GM13976 (cell line): ENCODE measurements around the gene ZNRF4.
"Not testable (repeated sequence)": the region's sequence is repeated elsewhere in the genome, so short reads cannot be mapped to it uniquely, and the experiment has no call there.

Source experiments
- DNase-seq: peaks from one replicate; pipeline ENCODE4 v3.0.0; 2012; ENCODE audit warnings: low spot score
- in situ Hi-C: fragments of 300-500 bp; cut with MboI; formaldehyde crosslinking; loops from one replicate; pipeline ENCODE4 v1.12.0; 2022; ENCODE audit warnings: low sequenced_read_pairs, mixed read lengths, inconsistent platforms; ENCODE audit not compliant: unreplicated experiment
- TF ChIP-seq, protein P1 (sequence below): IDR thresholded peaks from 2 replicates; pipeline ENCODE4 v1.5.1; 2012; ENCODE audit warnings: borderline replicate concordance, mild to moderate bottlenecking; ENCODE audit not compliant: insufficient read depth; ENCODE audit errors: extremely low read depth, missing control alignments, control extremely low read depth

The ZNRF4 gene

DNA sequence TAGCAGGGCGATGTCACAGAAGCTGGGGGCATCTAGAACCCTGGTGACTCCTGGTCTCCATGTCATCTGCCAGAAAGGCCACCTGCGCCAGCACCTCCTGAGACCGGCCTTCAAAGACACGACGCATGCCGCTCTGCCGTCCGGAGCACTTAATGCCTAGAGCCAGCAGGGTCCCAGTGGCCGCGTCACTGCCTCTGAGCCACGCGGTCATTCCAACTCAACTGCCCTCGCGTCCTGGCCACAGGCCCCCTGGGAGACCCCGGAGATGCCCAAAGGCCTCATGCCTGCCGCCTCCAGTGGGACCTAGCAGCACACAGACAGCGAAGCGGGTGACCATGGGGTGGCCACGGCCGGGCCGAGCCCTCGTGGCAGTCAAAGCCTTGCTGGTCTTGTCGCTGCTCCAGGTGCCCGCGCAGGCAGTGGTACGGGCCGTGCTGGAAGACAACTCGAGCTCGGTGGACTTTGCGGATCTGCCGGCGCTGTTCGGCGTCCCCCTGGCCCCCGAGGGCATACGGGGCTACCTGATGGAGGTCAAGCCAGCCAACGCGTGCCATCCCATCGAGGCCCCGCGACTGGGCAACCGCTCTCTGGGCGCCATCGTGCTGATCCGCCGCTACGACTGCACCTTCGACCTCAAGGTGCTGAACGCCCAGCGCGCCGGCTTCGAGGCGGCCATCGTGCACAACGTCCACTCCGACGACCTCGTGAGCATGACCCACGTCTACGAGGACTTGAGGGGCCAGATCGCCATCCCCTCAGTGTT lies at the start of gene ZNRF4:
Gene ZNRF4, plus strand, starts transcription at position 51 of the 763 bp plus-strand sequence. Its CDS starts 75 bp downstream, at position 126.
- no peak for DNase-seq
- in situ Hi-C loops = no loop called here
- TF ChIP-seq, protein P1, sequence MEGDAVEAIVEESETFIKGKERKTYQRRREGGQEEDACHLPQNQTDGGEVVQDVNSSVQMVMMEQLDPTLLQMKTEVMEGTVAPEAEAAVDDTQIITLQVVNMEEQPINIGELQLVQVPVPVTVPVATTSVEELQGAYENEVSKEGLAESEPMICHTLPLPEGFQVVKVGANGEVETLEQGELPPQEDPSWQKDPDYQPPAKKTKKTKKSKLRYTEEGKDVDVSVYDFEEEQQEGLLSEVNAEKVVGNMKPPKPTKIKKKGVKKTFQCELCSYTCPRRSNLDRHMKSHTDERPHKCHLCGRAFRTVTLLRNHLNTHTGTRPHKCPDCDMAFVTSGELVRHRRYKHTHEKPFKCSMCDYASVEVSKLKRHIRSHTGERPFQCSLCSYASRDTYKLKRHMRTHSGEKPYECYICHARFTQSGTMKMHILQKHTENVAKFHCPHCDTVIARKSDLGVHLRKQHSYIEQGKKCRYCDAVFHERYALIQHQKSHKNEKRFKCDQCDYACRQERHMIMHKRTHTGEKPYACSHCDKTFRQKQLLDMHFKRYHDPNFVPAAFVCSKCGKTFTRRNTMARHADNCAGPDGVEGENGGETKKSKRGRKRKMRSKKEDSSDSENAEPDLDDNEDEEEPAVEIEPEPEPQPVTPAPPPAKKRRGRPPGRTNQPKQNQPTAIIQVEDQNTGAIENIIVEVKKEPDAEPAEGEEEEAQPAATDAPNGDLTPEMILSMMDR = no peak

GRCh38 chr19:5406198-5406597 lies 49.0 kb upstream of the ZNRF4 start:
- in situ Hi-C loops, DNase-seq: not testable (repeated sequence)

- in situ Hi-C loops = no loop called here
- TF ChIP-seq, protein P1 = no peak
- no peak for DNase-seq
Measured at GRCh38 chr19:5406816-5407215, 48.4 kb upstream of the ZNRF4 start.

DNA sequence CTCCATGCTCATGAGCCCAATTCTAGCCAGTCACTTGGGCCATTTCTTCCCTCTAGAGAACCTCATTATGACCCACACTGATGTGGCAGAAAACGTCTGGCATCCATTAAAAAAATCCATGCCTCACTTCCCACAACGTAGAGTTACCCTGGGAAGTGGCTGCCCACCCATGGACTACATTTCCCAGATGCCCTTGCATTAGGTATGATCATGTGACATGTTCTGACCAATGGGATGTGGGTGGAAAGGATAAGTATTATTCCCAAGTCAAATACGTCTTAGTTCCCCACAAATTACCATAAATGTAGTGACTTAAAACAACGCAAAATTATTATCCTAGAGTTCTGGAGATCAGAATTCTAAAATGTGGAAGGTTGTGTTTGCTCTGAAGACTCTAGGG lies 47.9 kb upstream of the ZNRF4 start:
- no peak for DNase-seq
- in situ Hi-C loops = no loop called here
- TF ChIP-seq, protein P1 = no peak

DNA sequence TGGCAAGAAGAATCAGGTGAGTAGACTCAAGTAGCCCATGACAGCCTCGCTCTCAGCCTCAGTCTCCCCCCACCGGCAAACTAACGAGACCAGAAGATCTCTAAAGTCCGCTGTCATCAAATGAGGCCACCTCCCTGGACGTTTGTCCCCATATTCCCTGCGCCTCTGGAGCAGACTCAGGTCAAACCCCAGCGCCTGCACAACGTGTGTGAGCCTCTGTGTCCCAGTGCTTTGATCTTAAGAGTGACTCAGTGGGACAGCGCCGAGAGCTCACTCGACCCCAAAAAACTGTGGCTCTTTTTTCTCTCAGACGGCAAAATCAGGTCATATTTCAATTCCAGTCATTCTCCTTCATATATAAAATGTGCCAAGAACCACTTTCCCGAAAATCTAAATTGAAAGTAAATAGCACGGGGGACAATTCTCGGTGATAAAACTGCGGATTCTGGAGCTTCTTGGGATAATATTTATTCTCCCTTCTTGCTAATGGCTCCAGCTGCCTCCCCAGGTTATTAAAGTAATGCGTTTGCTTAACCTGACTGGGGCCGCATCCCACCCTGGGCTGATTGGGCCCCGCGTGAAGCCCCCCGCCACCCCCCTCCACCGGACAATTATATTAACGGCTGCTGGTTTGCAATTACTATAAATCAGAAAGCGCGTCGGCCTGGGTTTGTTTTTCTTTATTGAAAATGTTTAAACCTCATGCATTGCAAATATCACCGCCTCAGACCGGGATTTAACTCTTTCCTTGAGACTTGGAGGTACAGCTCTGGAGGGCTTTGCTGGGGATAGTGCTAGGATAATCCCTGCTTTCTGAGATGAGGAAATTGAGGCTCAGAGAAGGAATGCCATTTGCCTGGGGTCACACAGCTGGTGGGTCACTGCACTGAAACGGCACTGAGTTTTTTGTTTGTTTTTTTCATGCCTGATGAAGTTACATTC lies 37.5 kb upstream of the ZNRF4 start:
- DNase-seq = no peak
- TF ChIP-seq, protein P1 = no peak
- in situ Hi-C loops = no loop called here

- in situ Hi-C loops = no loop called here
- DNase-seq = no peak
- TF ChIP-seq, protein P1 = no peak
Measured at GRCh38 chr19:5418677-5419076, 36.5 kb upstream of the ZNRF4 start.

GRCh38 chr19:5420953-5421352 lies 34.3 kb upstream of the ZNRF4 start:
- TF ChIP-seq, protein P1 = no peak
- no peak for DNase-seq
- in situ Hi-C loops = no loop called here
